SK-N-MC (cell line): Measurements from ENCODE around the gene STON2.

Source experiments
- EZH2 ChIP-seq: fragments of 200-600 bp; sonication (generic); IDR thresholded peaks from one replicate; pipeline ENCODE4 v1.6.1; 2017; ENCODE audit warnings: antibody characterized with exemption
- POLR2AphosphoS5 ChIP-seq: IDR thresholded peaks from 2 replicates; pipeline ENCODE4 v1.6.1; 2012; ENCODE audit warnings: mild to moderate bottlenecking, low read depth, low read length, borderline replicate concordance

DNA sequence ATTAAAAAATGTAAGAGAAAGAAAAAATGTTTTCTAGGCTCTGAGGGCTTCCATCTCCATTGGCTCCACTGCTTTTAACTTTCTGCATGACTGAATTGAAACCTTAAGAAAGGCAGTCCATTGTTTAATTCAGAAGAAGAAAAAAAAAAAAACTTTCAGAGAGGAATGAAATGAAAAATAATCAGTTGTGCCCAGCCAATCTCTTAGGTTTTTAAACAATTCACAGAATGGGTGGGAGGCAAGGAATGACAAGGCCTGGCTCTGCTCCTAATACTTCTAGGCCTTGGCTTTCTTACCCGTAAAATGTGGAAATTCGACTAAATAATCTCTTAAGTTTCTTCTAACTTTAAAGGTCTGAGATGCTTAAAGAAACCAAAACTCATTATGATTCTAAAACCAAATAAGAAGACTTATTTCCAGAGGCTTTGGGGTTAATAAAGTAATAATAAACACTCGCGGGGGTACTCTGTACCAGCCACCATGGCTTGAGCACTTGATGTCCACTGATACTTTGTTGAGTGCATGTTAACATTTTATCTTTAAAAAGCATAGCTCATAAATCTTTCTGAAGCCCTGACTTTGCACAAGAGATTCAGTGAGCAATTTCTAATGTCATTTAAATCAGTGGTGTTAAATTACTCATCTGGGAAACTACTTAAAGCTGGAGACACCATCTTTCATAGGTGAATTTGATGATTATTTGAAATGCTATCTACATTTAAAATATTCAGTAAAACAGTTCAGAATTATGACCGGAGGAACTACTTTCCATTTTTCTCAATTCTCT lies 49.6 kb downstream of the STON2 start:
- TF ChIP-seq EZH2 (no peak), POLR2AphosphoS5 (no peak)
